Cardiac fibroblast (primary cell): ENCODE measurements around the gene RHBDF2.
A peak's percentile ranks its signal among the peaks of the same experiment; 100 is the strongest.
"Not testable (repeated sequence)": the region's sequence is repeated elsewhere in the genome, so short reads cannot be mapped to it uniquely, and the experiment has no call there.

Experiments
- DNase-seq, 2 donors: peaks; one replicate each; pipeline versions ENCODE4 v3.0.0 to v3.0.0-alpha.2; 2010; ENCODE audit warnings: low read depth in 2 of 2
- H3K4me3 ChIP-seq, 2 donors: replicated peaks in 1 of 2; 1 replicate in 1 of 2; 2 replicates in 1 of 2; pipeline ENCODE4 v1.5.1; 2011; ENCODE audit warnings: low read depth in 2 of 2, low read length in 2 of 2, mild to moderate bottlenecking in 2 of 2, moderate library complexity in 1 of 2
- TF ChIP-seq, protein P1 (sequence below): IDR thresholded peaks from one replicate; pipeline ENCODE4 v1.5.1; 2011; ENCODE audit warnings: low read depth, mild to moderate bottlenecking, low read length, inconsistent platforms

Gene RHBDF2

GRCh38 chr17:76528156-76528527 is 26.9 kb upstream of the RHBDF2 start:
- peak overlapping the region in 1 of 2 donors; percentile 24 for H3K4me3 ChIP-seq
- TF ChIP-seq, protein P1, sequence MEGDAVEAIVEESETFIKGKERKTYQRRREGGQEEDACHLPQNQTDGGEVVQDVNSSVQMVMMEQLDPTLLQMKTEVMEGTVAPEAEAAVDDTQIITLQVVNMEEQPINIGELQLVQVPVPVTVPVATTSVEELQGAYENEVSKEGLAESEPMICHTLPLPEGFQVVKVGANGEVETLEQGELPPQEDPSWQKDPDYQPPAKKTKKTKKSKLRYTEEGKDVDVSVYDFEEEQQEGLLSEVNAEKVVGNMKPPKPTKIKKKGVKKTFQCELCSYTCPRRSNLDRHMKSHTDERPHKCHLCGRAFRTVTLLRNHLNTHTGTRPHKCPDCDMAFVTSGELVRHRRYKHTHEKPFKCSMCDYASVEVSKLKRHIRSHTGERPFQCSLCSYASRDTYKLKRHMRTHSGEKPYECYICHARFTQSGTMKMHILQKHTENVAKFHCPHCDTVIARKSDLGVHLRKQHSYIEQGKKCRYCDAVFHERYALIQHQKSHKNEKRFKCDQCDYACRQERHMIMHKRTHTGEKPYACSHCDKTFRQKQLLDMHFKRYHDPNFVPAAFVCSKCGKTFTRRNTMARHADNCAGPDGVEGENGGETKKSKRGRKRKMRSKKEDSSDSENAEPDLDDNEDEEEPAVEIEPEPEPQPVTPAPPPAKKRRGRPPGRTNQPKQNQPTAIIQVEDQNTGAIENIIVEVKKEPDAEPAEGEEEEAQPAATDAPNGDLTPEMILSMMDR, result no peak
- DNase-seq, result no peak

DNA sequence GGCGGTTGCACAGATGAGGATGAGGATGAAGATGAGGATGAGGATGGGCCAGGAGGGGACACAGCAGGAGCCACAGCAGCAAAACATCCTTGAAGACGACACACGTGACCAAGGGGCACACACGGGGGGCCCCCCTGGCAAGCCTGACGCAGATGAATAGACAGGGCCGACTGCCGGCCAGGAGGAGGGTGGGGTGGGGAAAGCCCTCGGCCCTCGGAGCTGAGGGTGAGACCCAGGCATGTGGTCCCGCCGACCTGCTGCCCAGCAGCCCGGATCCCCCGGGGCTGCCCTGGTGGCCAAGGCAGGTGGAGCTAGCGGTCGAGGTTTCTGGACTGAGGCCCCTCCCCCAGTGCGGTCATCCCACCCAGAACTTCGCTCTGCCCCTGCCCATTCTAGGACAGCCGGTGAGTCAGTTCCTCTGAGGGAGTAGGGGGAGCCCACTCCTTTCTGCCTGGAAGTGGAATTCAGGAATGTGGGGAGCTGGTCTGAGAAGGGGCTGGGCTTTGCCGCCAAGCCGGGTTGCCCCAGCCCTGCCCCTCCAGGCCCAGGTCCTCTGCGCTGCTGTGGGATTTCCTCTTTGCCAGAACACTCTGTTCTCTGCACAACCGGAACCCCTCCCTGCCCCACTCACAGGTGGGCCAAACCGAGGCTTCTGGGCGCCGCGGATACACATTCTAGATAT is 26.3 kb upstream of the RHBDF2 start:
- TF ChIP-seq, protein P1, result peak; percentile 40
- H3K4me3 ChIP-seq, result no peak overlapping the region
- peak; percentile 94 to 96 for DNase-seq

- DNase-seq, H3K4me3 ChIP-seq: not testable (repeated sequence)
Measured at GRCh38 chr17:76527016-76527415, 25.8 kb upstream of the RHBDF2 start.

DNA sequence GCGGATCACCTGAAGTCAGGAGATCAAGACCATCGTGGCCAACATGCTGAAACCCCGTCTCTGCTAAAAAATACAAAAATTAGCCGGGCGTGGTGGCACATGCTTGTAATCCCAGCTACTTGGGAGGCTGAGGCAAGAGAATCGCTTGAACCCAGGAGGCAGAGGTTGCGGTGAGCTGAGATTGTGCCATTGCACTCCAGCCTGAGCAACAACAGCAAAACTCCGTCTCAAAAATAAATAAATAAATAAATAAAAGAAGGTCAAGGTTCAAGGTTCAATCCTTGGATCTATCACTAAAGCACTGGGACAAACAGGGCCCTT is 24.2 kb upstream of the RHBDF2 start:
- H3K4me3 ChIP-seq, DNase-seq: not testable (repeated sequence)

DNA sequence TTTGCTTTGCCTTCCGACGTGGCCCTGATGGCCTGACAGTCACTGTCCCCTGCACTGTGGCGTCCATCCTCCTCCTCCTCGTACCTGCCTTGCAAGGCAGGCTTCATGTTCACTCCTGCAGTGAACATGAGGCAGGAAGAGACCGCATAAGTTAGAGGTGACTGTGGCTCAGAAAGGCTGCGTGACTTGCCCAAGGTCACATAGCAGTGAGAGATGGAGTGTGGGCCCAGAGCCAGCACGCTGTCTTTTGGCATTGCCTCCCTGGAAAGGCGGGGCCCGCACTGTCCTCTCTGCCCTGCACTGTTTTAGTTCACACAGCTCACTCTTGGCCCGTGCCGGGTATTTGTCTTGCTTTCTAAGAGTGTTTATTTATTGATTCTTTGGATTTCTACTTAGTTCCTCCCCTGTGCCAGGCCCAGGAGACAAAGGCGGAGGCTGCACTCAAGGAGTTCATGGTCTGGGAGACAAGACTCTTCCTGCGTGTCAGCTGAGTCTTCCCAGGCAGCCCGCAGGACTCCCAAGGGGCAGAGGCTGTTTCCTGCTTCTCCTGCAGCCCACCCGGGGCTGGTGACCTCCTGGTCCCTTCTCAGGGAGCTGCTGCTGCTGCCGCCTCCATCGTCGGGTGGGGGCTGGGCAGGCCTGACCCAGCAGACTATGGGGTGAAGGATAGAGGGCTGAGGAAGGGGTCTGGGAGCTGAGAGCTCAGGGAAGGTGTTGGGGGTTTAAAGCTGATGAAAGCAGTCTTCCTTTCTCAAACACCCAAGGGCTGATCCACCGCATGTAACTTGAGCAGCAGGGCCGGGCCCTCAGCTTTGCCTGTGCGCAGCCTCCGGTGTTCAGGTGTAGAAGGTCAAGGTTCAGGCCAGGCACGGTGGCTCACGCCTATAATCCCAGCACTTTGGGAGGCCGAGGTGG is 23.6 kb upstream of the RHBDF2 start:
- DNase-seq, result peak; percentile 73 to 85
- TF ChIP-seq, protein P1, result no peak
- no peak overlapping the region for H3K4me3 ChIP-seq

DNA sequence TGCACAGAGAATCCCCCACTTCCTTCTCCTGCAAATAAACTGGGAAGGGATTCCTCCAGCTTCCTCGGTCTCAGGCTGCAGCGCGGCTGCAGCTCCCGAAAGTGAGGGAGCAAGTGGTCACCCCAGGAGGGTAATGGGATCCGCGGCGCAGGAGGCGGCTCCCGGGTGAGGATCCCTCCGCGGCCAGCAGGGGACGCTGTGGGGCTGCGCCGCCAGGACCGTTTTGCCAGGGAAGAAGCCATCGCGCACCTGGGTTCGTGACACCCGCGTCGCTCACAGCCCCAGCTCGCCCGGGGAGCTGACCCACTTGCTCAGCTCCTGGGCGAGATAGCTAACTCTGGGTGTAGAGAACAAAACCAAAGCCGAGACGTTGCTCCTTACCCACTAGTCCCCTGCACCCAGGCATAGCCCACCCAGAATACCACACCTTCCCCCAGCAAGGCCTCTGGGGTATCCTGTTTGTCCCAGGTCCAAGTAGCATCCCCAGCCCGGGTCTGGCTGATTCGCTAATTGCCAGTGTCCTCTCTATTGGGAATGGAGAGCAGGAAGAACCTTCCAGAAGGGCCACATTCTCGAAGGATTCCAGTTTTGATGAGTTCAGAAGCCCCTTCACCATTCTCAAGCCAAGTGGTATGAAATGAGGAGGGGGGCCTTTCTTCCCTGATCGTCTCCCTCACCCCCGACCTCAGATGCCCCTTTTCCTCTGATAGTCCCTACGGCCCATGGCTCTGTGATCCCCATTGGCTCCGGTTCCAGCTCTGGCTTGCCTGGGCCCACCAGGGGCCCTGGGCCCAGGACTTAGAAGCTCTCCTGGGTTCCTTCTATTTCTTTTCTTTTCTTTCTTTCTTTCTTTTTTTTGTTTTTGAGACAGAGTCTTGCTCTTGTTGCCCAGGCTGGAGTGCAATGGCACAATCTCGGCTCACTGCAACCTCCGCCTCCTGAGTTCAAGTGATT is 22.1 kb upstream of the RHBDF2 start:
- TF ChIP-seq, protein P1, result peak; percentile 100
- DNase-seq, result peak; percentile 57 to 59
- H3K4me3 ChIP-seq, result no peak overlapping the region

DNA sequence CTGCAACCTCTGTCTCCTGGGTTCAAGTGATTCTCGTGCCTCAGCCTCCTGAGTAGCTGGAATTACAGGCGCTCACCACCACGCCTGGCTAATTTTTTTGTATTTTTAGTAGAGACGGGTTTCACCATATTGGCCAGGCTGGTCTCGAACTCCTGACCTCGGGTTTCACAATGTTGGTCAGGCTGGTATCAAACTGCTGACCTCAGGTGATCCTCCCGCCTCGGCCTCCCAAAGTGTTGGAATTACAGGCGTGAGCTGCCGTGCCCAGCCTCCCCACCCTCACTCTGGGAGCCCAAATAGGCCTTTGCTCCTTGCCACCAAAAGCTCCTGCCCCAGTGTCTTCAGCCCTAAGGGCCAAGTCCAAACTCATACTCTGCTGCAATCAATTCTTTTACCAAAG is 20.5 kb upstream of the RHBDF2 start:
- DNase-seq, H3K4me3 ChIP-seq: not testable (repeated sequence)

DNA sequence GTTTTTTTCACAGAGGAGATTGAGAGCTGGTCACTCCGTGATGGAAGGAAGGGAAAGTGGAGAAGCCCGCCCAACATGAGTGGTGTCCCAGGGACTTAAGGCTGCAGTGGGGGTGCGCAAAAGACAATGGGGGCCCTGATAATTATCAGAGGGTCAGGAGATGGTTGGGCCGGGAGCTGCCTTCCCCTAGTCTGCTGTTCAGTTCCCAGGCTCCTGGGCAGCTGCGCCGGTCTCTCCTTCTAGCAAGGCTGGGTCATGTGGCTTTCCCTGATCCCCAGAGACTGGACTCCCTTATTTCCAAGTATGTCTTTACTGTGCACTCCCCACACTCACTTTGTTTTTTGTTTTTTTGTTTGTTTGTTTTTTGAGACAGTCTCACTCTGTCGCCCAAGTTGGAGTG is 20.0 kb upstream of the RHBDF2 start:
- TF ChIP-seq, protein P1, result no peak
- no peak overlapping the region for H3K4me3 ChIP-seq
- no peak for DNase-seq
